ENCODE data around the gene SPTB.
A peak's percentile ranks its signal among the peaks of the same experiment; 100 is the strongest.
"Not testable (repeated sequence)": the region's sequence is repeated elsewhere in the genome, so short reads cannot be mapped to it uniquely, and the experiment has no call there.

The SPTB gene

DNA sequence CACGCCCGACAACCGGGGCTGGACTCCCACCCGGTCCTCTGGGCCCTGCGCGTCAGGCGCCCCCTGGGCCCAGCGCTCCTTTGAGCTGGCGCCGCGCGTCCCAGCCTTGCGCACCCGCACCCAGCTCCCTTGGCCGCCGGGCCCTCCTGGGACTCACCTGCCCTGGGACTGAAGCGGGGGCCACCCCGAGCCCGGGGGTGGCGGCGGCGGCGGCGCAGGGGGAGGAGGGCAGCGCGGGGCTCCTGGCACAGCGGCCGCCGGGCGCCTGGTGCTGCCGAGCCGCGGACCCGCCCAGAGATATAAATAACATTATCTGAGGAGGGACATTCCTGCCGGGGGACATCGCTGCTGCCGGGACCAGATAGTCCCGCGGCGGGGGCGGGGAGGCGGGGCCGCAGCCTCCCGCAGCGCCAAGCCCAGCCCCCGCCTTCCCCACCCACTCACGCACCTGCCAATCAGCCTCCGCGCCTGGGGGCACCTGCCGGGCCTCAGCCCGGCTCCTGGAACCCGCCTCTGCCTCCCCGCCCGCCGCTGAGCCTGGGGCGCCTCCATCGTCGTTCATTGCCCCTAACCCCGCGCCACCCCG lies at the start of gene SPTB:
Gene SPTB (minus strand): TSS at position 273 of the 586 bp plus-strand sequence. CDS start 56,813 bp downstream, outside the sequence.
- DNase-seq = peak; percentile 70

DNA sequence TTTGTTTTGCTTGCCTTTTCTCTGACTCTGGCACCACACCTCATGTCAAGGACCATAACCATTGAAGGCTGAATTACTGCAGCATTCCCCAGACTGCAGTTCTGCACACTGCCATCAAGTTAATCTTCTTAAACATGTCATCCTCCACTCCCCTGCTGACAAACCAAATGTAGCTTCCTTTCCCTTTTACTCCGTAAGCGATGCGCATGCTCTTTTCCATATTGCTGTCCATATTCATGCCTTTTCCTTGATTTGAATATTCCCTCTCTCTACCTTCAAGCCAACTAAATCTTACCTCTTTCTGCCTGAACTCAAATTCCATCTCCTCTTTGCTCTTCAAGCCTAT lies 49.3 kb upstream of the SPTB start:
- DNase-seq = no peak

GRCh38 chr14:64928239-64929013 lies 48.7 kb upstream of the SPTB start:
- peak; percentile 29 for DNase-seq

DNA sequence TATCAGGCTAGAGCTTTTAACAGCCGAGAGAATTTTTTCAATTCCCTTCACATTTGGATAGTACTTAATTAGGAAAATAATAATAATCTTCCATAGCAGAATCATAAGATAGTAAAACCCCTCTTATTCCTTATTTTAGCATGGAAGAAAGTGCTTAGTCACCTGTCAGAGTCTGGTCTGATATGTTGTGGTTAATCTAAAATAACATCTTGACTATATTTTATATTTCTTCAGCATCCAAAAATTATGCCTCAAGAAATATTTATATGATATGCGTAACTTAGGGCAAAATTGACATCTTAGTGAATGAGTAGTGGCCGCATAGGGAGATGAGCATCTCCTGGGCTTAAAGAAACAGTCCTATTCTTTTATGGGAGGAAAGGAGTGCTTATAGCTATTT lies 47.3 kb upstream of the SPTB start:
- DNase-seq = no peak

- no peak for DNase-seq
Measured at GRCh38 chr14:64926398-64926995, 46.8 kb upstream of the SPTB start.

DNA sequence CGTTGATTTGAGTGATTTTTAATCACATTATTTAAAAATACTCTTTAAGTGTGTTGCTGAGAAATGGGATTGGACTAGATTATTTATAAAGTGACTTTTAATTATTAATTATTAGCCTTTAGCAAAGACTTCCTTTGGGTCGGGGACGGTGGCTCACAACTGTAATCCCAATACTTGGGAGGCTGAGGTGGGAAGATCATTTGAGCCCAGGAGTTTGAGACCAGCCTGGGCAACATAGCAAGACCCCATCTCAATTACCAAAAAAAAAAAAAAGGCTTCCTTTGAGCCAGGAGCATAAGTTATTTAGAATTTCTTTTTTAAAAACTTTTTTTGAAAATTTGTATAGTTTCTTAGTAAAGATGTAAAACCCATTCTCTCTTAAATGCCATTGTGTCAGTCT lies 43.3 kb upstream of the SPTB start:
- no peak for DNase-seq

DNA sequence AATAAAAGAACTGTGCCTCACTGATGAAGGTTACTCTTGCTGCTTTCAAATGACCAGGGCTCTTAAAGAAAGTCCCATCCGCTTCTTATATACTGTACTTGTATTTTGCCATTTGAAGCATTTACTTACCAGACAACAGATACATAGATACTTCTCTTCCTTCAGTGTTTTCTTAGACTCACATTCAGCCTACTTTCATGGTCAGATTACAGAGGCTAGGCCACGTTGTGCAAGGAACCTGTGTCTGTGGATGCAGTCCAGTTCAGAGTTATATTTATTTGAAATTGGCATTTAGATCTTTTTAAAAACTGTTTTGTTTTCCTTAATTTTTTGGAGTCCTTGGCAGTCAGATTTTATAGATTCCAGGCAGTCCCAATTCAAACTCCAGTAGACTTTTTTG lies 40.8 kb upstream of the SPTB start:
- DNase-seq = no peak

DNA sequence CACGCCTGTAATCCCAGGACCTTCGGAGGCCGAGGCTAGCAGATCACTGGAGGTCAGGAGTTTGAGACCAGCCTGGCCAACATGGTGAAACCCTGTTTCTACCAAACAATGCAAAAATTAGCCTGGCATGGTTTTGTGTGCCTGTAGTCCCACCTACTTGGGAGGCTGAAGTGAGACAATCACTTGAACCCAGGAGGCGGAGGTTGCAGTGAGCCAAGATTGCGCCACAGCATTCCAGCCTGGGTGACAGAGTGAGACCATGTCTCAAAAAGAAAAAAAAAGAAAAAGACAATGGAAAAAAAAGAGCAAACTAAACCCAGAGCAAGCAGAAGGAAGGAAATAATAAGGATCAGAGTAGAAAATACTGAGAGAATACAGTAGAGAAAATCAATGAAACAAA lies 39.9 kb upstream of the SPTB start:
- DNase-seq = no peak

DNA sequence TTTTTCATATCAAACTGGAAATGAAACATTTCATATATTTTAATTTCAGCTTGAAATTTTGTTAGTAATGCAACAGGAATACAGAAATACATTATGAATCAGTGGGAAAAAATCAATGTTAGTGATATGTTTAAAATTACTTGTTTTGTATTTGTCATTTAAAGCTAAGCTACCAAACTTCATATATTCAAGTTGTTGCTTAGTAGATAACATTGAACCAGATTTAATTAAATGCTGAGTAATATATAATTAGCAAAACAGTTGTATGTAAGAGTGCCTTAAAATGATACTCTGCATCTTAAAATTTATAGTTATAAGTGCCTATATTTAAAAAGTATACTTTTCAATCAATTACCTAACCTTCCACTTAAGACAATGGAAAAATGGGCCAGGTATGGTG lies 39.5 kb upstream of the SPTB start:
- no peak for DNase-seq

DNA sequence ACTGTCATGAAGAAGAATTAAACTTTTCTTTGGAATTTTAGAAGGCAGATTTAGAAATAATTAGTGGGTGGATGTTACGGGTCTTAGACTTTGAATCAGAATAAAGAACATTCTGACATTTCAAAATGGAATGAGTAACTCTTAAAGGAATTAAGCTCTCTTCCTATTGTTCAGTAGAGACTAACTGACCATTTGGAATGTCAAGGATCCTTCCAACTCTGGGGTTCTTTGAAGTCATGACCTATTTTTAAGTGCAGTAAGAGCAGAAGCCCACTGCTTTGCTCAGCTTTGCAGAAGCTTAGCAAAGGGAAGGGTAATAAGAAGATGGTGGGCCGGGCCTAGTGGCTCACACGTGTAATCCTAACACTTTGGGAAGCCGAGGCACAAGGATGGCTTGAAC lies 38.5 kb upstream of the SPTB start:
- DNase-seq = no peak

DNA sequence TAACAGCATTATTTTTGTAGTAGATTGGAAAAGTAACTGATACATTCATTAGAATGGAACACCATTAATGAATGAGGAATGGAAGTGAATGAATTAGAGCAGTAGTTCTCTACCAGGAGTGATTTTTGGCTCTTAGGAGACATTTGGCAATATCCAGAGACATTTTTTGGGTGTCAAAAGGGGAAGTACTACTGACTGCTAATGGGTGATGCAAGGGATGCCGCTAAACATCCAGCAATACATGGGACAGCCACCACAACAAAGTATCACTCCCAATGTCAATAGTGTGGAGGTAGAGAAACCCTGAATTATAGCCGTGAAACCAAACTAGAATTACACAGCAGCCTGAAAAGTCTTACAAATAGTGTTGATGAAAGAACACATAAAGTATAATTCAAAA lies 36.1 kb upstream of the SPTB start:
- no peak for DNase-seq

DNA sequence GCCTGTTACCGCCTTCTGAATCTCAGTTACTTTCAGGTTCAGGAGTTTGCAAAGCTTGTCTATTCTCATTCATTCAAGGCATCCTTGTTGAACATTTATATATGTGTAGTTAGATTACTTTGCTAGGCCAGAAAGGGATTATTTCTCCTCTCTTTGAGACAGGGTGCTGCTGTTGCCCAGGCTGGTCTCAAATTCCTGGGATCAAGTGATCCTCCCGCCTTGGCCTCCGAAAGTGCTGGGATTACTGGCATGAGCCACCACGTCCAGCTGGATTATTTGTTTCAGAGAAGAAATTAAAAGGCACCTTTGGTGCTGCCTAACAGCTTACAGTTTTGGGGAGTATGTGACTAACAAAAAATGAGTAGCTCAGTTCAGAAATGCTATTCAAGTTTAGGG lies 35.3 kb upstream of the SPTB start:
- DNase-seq = no peak

DNA sequence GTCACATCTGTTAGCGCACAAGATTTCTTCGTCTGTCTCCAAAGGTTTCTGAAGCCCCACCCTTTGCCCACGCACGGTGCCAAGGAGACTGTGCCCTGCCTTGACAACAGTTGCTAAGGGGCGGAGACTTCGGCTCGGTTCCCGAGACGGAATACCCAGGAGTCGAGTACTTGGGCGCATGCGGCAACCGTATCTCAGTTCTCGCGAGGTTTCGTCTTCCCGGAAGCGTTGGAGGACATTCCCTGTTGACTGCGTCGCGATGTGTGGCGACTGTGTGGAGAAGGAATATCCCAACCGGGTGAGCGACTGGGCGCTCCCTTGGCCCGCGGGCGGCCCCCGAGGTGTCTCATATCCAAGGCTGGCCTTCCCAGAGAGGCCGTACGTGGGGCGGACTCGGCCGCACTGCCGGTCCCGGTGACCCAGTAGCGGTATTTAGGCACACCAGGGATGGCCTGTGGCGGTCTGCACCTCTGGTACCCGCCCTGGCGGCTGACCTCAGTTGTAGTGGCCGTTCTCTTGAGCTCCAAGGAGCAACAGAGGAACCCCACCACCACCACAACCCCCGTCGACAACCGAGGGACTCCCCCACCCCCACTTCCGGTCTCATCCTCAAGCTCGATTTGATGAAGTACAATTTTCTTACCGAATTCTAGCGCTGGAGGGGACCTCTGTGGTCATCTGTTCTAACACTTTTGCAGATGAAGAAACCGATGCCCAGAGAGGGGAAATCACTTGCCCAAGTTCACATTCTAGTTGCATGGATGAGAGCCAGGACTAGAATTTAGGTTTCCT lies 34.7 kb upstream of the SPTB start, which contains the start of gene CHURC1:
Gene CHURC1 (plus strand): TSS at position 219 of the 792 bp plus-strand sequence. CDS start 41 bp downstream, at position 260.
- peak; percentile 95 for DNase-seq

DNA sequence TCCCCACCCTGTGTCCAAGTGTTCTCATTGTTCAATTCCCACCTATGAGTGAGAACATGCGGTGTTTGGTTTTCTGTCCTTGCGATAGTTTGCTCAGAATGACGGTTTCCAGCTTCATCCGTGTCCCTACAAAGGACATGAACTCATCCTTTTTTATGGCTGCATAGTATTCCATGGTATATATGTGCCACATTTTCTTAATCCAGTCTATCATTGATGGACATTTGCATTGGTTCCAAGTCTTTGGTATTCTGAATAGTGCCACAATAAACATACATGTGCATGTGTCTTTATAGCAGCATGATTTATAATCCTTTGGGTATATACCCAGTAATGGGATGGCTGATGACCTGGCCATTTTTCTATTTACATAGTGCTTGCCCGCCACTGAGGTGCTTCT lies 33.8 kb upstream of the SPTB start:
- not testable (repeated sequence) for DNase-seq

DNA sequence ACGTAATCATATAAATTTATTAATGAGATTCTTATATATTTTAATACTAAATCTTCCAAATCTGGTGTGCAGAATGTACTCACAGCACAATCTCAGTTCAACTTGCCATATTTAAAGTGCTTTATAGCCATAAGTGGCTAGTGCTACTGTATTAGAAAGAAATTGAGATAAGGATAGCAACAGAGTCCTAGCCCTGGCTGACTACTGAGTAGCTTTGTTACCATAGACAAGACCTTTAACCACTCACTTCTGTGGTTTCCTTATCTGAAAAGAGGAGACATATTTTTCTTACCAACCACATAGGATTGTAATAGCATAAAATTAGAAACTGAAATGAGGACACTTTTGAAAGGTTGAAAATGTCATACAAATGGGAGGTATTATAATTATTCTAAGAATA lies 32.6 kb upstream of the SPTB start:
- no peak for DNase-seq

- no peak for DNase-seq
Measured at GRCh38 chr14:64910847-64911495, 31.3 kb upstream of the SPTB start.

DNA sequence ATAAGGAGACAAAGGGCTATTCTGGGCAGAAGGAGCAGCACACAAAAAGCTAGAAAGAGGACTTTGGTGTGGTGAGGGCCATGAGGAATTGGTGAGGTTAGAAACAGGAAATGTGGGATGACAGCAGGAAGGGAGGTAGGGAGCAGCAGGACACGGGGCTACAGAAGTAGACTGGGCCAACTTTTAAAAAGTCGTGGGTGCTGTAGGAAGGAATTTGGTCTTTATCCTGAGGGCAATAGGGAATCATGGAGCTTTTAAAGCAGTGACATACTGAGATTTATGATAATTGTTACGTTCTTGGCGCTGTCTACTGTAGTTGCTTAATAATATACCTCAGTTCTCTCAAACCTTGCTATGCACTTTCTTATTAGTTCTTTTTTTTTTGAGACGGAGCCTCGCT lies 26.3 kb upstream of the SPTB start:
- DNase-seq = no peak

DNA sequence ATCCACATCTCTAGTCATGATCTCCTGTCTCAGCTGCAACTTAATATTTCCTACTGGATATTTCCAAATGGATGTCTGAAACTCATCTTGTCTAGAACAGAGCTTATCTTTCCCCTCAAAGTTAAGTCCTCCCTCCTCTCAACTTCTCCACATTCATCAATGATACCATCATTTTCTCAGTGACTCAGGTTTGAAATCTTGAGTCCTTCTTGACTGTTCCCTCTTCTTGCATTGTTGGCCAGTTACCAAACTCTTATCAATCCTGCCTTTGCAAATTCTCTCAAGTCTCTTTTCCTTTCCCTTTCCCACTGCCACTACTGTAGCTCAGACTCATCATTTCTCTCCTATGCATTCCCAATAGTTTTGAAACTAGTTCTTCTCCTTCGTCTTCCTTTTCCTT lies 20.3 kb upstream of the SPTB start:
- no peak for DNase-seq

GRCh38 chr14:64891839-64892375 lies 12.2 kb upstream of the SPTB start:
- no peak for DNase-seq

DNA sequence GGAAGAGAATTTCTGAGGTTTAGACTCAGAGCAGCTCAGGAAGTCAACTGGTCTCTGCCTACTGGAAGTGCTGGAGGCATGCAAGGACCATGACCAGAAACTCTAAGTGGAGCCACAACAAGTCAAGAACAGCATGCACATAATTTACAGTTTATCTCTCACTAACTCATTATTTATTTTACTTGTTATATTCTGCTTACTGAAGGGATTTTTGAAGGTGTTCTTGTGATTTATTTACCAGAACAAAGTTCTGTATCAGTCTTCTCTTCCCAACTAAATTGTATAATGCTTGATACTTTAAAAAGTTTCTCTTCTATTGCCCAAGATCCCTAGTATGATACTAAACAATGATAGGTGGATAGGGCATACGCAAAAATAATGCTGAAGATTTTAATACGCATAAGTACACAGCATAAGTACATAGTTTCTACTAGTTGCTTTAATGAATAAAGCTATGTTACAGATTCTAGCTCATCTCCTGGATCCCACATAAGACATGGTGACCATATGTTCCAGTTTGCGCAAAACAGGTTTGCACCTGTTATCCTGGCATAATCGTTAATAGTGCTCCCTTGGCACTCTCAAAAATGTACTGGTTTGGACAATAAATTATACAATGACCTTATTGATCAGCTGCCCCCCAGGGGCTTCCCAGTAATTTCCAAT lies 11.6 kb upstream of the SPTB start:
- DNase-seq = no peak

DNA sequence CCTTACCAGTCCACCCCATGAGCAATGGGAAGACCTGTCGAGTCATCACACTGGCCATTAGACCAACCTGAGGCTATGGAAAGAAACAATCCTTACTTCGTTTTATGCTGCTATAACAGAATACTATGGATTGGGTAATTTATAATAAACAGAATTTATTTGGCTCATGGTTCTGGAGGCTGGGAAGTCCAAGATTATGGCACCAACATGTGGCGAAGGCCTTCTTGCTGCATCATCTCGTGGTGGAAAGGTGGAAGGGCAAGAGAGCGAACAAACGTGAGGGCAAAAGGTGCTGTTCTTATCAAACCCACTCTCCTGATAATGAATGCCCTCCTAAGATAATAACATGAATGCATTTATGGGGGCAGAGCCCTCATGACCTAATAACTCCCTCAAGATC lies 9.6 kb upstream of the SPTB start:
- DNase-seq = no peak

GRCh38 chr14:64885559-64885958 lies 5.9 kb upstream of the SPTB start:
- no peak for DNase-seq
